ENCODE results near the gene AK3. TPM values are rescaled to one million over a fixed set of nuclear protein-coding genes. Genes with fewer than 3 reads are reported as not detected.

The AK3 gene
- total and polyA plus RNA-seq, 10 of the 15 experiments (the other 5 are each of a cell fraction or from before 2014, with no cell fraction given), result 14.2 to 86.6 (median 43.9) TPM

DNA sequence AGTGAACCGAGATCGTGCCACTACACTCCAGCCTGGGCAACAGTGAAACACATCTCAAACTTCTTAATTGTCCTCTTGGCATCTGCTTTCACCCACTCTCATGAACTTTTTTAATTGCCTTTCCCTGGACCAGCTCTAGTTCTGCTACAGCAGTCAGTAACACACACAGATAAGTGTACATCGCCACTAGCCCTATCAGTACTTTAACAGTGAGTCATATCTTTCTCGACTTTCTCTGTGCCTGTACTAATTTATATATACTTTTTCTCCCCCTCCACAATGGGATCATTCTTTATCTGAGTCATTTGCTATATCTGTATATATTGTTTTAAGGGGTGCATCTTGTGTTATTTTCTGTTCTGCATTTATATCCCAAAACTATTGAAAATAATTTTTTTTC lies 54.9 kb downstream of the AK3 start:
- Histone ChIP-seq H3K9me3 (replicated peaks; ENCODE audit: control insufficient read depth, insufficient read depth, low read length) (no peaks in the 10 kb centered on the region), H3K79me2 (ENCODE audit: control insufficient read depth, insufficient read depth, low read length) (peaks cover 12% of the 10 kb centered on the region), H3K27me3 (replicated peaks in 1 of 2; ENCODE audit: control insufficient read depth in 2 of 2, insufficient read depth in 2 of 2, low read length in 1 of 2) (no peaks in the 10 kb centered on the region), H3K27ac (ENCODE audit: control insufficient read depth, insufficient read depth) (0 out of 2 replicates have a peak overlapping the region, but pooled peaks have one; percentile 7), H3K4me2 (ENCODE audit: control insufficient read depth, insufficient read depth) (no peak overlapping the region), H3K4me1 (ENCODE audit: control insufficient read depth, insufficient read depth, low read length) (peaks cover 12% of the 10 kb centered on the region), H3K9ac (ENCODE audit: control insufficient read depth, insufficient read depth, low read length) (no peak overlapping the region), H2AFZ (ENCODE audit: control insufficient read depth, low read depth, low read length) (no peak overlapping the region), H3K36me3 (ENCODE audit: control insufficient read depth in 2 of 2, insufficient read depth in 2 of 2, low read length in 1 of 2) (peaks cover 0 to 4% of the 10 kb centered on the region in 2 experiments; a peak in 2 of 4 replicates), H3K4me3 (no peak overlapping the region), H4K20me1 (ENCODE audit: control insufficient read depth, insufficient read depth) (no peaks in the 10 kb centered on the region)
- in situ Hi-C loops (cut with MboI) (no loop called here), intact Hi-C loops (cut with micrococcal nuclease; ENCODE audit: unreplicated experiment) (loop anchor here (2.0 kb wide), 1 partner anchor 55 kb away; the partner anchor contains the start of gene AK3)
- ChIA-PET POLR2A (no interaction called here), SMC1A (ENCODE audit: uncharacterized antibody, unreplicated experiment) (interaction anchor here (1.1 kb wide), 1 partner anchor 9 kb away, joined by 3 read pairs; no protein-coding TSS in a partner anchor), RAD21 (ENCODE audit: unreplicated experiment) (no interaction called here), CTCF (interaction anchor here (1.4 kb wide), 1 partner anchor 9 kb away, joined by 7 read pairs; no protein-coding TSS in a partner anchor)
- ATAC-seq (peak; percentile 75), FAIRE-seq (no peak), DNase-seq (ENCODE audit: low read depth, low spot score) (no peak)
- WGBS (ENCODE audit: insufficient coverage, insufficient replicate concordance, low lambda C conversion rate, missing lambda C conversion rate), result 60% methylated on average over 4 of the region's 4 CpGs
- BruUV-seq (replicated peaks), result no TSS peak
- TF ChIP-seq HDAC6 (IDR thresholded peaks at IDR 0.05; ENCODE audit: unreplicated experiment) (no peak), NR2F1 (conservative IDR thresholded peaks at IDR 0.05) (no peak), MTA2 (IDR thresholded peaks at IDR 0.05; ENCODE audit: low read depth) (peak; percentile 44; the same call in 1 of the 2 replicates), STAT1 (conservative IDR thresholded peaks at IDR 0.05) (no peak), IKZF2 (IDR thresholded peaks at IDR 0.05) (peak; percentile 62 to 64), ATF7 (IDR thresholded peaks at IDR 0.05; ENCODE audit: low read depth) (0 out of 2 replicates have a peak, but pooled peaks have one; percentile 25), IKZF1 (conservative IDR thresholded peaks at IDR 0.05) (0 out of 2 replicates have a peak, but pooled peaks have one; percentile 17), WRNIP1 (IDR thresholded peaks at IDR 0.05; ENCODE audit: borderline replicate concordance, low read depth, low read length) (no peak), PAX8 (IDR thresholded peaks at IDR 0.05) (no peak), YBX1 (IDR thresholded peaks at IDR 0.05) (no peak), RUNX3 (IDR thresholded peaks at IDR 0.05; ENCODE audit: low read length) (no peak; the same call in 1 of the 2 replicates), MEF2A (IDR thresholded peaks at IDR 0.05; ENCODE audit: insufficient read depth, low read depth, low read length) (peak; percentile 74), JUNB (IDR thresholded peaks at IDR 0.05) (peak; percentile 79), EGR1 (IDR thresholded peaks at IDR 0.05; ENCODE audit: borderline replicate concordance in 1 of 2, low read depth in 2 of 2, low read length in 2 of 2) (no peak)
- TF ChIP-seq, protein P1, sequence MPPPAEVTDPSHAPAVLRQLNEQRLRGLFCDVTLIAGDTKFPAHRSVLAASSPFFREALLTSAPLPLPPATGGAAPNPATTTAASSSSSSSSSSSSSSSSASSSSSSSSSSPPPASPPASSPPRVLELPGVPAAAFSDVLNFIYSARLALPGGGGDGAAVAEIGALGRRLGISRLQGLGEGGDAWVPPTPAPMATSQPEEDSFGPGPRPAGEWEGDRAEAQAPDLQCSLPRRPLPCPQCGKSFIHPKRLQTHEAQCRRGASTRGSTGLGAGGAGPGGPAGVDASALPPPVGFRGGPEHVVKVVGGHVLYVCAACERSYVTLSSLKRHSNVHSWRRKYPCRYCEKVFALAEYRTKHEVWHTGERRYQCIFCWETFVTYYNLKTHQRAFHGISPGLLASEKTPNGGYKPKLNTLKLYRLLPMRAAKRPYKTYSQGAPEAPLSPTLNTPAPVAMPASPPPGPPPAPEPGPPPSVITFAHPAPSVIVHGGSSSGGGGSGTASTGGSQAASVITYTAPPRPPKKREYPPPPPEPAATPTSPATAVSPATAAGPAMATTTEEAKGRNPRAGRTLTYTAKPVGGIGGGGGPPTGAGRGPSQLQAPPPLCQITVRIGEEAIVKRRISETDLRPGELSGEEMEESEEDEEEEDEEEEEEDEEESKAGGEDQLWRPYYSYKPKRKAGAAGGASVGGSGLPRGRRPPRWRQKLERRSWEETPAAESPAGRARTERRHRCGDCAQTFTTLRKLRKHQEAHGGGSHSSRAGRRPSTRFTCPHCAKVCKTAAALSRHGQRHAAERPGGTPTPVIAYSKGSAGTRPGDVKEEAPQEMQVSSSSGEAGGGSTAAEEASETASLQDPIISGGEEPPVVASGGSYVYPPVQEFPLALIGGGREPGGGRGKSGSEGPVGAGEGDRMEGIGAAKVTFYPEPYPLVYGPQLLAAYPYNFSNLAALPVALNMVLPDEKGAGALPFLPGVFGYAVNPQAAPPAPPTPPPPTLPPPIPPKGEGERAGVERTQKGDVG (CRISPR knock-in tag; IDR thresholded peaks at IDR 0.05), result no peak
- TF ChIP-seq, protein P2, sequence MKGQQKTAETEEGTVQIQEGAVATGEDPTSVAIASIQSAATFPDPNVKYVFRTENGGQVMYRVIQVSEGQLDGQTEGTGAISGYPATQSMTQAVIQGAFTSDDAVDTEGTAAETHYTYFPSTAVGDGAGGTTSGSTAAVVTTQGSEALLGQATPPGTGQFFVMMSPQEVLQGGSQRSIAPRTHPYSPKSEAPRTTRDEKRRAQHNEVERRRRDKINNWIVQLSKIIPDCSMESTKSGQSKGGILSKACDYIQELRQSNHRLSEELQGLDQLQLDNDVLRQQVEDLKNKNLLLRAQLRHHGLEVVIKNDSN (IDR thresholded peaks at IDR 0.05; ENCODE audit: borderline replicate concordance, extremely low read length, insufficient read depth, low read depth, low read length), result no peak
- TF ChIP-seq, protein P3, sequence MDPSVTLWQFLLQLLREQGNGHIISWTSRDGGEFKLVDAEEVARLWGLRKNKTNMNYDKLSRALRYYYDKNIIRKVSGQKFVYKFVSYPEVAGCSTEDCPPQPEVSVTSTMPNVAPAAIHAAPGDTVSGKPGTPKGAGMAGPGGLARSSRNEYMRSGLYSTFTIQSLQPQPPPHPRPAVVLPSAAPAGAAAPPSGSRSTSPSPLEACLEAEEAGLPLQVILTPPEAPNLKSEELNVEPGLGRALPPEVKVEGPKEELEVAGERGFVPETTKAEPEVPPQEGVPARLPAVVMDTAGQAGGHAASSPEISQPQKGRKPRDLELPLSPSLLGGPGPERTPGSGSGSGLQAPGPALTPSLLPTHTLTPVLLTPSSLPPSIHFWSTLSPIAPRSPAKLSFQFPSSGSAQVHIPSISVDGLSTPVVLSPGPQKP (IDR thresholded peaks at IDR 0.05; ENCODE audit: low read depth, low read length), result no peak
- TF ChIP-seq, protein P4, sequence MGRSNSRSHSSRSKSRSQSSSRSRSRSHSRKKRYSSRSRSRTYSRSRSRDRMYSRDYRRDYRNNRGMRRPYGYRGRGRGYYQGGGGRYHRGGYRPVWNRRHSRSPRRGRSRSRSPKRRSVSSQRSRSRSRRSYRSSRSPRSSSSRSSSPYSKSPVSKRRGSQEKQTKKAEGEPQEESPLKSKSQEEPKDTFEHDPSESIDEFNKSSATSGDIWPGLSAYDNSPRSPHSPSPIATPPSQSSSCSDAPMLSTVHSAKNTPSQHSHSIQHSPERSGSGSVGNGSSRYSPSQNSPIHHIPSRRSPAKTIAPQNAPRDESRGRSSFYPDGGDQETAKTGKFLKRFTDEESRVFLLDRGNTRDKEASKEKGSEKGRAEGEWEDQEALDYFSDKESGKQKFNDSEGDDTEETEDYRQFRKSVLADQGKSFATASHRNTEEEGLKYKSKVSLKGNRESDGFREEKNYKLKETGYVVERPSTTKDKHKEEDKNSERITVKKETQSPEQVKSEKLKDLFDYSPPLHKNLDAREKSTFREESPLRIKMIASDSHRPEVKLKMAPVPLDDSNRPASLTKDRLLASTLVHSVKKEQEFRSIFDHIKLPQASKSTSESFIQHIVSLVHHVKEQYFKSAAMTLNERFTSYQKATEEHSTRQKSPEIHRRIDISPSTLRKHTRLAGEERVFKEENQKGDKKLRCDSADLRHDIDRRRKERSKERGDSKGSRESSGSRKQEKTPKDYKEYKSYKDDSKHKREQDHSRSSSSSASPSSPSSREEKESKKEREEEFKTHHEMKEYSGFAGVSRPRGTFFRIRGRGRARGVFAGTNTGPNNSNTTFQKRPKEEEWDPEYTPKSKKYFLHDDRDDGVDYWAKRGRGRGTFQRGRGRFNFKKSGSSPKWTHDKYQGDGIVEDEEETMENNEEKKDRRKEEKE (IDR thresholded peaks at IDR 0.05), result no peak
